HG03135 (cell line): ENCODE measurements around the gene SUCO.
"Not testable (repeated sequence)": the region's sequence is repeated elsewhere in the genome, so short reads cannot be mapped to it uniquely, and the experiment has no call there.

Source experiments
- ATAC-seq: cut with Tn5 transposase; IDR thresholded peaks from one replicate; pipeline ENCODE4 v1.9.1; 2021; ENCODE audit warnings: mild to moderate bottlenecking, moderate library complexity; ENCODE audit not compliant: unreplicated experiment

Gene SUCO, protein sequence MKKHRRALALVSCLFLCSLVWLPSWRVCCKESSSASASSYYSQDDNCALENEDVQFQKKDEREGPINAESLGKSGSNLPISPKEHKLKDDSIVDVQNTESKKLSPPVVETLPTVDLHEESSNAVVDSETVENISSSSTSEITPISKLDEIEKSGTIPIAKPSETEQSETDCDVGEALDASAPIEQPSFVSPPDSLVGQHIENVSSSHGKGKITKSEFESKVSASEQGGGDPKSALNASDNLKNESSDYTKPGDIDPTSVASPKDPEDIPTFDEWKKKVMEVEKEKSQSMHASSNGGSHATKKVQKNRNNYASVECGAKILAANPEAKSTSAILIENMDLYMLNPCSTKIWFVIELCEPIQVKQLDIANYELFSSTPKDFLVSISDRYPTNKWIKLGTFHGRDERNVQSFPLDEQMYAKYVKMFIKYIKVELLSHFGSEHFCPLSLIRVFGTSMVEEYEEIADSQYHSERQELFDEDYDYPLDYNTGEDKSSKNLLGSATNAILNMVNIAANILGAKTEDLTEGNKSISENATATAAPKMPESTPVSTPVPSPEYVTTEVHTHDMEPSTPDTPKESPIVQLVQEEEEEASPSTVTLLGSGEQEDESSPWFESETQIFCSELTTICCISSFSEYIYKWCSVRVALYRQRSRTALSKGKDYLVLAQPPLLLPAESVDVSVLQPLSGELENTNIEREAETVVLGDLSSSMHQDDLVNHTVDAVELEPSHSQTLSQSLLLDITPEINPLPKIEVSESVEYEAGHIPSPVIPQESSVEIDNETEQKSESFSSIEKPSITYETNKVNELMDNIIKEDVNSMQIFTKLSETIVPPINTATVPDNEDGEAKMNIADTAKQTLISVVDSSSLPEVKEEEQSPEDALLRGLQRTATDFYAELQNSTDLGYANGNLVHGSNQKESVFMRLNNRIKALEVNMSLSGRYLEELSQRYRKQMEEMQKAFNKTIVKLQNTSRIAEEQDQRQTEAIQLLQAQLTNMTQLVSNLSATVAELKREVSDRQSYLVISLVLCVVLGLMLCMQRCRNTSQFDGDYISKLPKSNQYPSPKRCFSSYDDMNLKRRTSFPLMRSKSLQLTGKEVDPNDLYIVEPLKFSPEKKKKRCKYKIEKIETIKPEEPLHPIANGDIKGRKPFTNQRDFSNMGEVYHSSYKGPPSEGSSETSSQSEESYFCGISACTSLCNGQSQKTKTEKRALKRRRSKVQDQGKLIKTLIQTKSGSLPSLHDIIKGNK (N-terminal part only)

DNA sequence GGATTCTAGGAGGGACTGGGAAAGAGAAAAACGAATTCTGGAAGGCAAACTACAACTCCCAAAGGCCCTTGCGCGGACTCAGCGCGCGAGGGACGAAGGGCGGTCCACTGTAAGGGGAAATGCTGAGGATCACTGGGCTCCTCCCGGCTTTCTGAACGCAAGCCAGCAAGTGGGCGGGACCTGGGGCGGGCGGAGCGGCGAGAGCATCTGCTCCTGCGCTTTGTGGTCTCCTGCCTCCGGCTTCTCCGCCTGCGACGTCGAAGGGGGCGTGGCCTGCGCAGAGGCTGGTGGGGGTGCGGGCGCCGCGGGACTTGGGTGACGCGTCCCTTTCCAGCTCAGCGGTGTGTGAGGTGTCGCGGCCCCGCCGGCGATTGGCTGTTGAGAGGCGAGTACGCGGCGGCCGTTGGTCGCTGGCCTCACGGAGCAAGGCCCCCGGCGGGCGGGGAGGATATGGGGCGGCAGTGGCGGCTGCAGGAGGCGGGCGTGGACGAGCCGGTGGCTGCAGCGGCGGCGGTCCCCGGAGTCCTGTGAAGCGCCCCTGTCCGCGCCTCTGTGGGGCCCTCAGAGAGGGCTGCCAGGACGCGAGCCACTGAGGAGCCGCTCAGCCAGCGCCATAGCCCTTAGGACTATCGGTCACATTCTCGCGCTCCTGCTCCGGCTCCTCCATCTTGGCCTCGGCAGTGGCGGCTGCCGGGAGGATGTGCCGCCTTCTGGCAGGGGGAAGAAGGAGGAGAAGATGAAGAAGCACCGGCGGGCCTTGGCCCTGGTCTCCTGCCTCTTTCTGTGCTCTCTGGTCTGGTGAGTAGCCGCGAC, at the start of gene SUCO:
Gene SUCO, plus strand, starts transcription at position 451 of the 813 bp plus-strand sequence. Its CDS starts 286 bp downstream, at position 737.
- peak; percentile 87 for ATAC-seq

DNA sequence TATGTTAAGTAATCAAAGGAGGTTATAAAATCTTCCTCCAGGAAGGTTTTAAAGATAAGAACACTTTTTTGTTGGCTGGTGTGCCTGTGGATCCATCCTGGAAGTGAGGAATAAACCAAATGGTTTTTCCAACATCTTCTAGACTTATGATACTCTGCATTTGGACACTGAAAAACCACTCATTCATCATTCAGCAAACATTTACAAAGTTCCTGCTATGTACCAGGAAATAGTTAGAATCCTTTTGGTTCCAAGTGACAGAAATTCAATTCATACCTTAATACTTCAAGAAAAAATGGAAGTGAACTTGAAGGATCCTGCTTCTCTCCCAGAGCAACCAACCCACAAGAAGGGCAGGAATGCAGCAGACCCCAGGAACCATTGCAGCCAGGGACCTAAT, 49.5 kb upstream of the SUCO start:
- ATAC-seq = no peak

DNA sequence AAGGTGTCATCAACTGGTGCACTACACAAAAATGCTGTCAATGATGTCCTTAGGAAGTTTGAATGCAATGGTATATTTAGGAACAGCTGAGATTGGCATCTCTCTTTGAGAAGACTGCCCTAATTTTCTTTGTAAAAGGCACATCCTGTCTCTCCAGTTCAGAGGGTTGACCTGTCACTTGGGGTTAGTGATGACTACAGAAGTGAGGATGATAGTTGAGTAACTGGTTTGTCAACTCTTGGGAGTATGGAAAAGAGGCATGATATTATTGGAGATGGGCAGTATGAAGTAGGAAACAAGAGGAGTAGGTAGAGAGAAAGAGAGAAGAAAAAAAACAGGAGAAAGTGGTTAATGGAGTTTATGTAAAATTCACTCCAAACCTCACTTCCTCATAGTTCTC, 48.7 kb upstream of the SUCO start:
- ATAC-seq = no peak

DNA sequence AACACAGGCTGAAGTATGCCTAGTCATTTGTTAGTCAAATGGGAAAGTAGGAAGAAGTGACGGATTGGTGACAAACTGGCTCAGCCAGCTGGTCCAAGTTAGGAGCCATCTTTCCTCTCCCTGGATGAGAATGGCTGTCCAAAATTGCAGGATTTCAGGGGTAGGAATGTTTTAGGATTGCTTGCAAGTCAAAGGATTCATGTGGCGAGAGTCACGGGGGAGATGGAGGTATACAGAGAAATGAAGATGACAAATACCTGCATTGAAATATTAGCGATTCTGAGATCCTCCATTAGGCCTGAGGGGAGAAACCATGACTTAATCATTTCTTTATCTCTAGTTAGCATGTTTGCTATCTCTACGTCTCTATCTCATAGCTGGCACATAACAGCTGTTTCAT, 47.3 kb upstream of the SUCO start:
- no peak for ATAC-seq

DNA sequence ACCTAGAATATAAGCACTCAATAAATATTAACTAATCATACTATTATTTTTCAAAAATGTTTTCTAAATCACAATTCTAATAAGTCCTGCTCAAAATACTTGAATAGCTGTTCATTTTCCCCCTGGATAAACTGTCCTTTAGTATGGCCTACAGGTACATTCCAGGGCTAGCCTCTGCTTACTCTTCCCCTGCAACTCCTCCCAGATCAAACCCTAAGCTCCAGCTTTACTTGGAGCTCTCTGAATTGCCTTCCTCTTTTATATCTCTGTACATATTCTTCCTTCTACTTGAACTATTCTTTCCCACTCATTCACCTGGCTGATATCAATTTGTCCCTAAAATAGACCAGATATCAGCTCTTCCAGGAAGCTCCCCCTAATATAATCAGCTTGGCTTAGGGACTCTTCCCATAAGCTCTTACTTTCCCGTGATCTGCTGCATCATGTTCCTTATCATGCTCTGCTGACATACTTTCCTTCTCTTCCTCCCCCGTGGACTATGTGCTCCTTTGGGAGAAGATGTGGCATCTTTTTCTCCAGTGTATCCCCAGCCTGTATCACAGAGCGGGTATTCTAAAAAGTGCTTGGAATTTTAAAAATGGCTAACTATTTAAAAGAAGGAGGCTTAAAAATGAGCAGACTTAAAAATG, 46.0 kb upstream of the SUCO start:
- ATAC-seq = no peak

DNA sequence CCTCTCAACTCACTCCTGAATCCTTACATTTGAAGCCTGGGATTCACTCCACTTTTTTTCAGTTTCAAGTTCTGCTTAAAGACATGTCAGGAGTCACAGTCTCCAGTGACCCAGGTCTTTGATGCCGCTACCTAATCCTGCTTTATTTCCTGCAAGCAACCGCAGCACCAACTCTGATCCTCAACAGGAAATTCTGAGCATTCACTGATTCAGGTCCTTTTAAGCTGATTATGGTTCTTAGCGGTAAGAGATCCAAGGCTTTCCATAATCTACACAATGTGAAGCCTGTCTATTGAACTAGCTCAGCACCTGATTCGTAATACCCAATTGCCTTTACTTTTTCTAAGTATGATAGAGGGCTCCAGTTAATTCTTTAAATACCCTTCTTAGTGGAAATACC, 45.4 kb upstream of the SUCO start:
- no peak for ATAC-seq

DNA sequence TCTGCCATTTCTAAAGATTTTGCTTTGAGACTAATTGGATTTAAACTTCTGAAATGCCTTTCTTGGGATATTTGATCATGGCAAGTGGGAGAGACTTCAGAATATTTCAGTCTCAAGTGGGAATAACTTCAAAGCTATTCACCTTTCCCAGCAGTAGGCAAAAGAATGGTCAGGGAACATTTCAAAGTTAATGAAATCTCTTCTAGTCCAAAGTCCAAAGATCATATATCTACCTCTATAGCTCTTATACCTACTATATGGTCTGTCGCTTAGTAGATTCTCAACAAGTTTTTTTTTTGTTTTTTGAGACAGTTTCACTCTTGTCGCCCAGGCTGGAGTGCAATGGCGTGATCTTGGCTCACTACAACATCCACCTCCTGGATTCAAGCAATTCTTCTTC, 44.6 kb upstream of the SUCO start:
- ATAC-seq = no peak

DNA sequence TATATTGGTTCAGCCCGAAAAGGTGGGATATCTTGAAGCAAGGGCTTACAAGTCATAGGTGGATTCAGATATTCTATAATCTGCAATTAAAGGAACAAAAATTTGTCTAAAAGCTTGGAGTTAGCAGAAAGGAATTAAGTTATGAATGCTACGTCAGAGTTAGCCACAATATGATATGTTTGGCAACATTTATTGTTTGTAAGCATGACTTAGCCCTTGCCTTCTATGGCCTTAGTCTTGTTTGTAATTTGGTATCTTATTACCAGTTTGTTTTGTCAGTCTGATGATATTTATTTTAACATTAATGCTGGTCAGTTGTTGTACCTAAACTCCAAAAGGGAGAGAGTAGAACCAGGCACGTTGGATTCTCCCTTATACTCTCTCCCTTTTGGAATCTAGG, 43.1 kb upstream of the SUCO start:
- ATAC-seq = no peak

DNA sequence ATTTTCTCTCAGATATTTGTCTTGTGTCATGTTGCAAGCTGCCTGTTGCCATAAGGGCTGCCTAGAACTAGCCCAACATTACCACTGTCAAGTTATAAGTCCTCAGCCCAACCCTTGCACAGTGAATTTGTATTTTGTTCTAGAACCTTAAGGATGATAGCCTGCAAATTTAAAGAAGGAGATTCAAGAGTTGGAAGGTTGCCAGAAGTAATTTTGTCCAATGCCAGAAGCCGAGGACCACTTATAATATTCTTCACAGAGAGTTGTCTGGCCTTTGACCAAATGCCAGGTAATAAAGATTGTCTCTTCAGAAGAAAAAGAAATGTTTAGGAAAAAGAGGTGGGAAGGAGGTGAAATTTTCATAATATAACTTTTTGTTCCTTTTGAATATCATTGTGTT, 40.5 kb upstream of the SUCO start:
- ATAC-seq = no peak

DNA sequence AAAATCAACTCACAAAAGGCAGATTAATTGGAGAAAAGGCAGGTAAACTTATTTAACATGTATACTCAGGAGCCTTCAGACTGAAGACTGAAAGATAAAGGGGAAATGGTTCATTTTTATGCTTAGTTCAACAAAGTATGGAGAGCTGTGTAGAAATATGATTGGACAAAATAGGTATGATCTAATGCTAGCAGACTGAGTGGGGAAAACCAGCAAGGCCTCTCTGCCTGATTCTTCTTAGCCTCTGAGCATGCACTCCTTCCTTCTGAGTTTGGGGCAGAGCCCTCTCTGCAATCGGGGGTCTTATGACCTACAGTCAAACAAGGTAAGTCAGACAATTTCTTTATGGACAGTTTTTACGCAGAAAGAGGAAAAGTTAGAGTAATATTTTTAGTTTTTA, 38.8 kb upstream of the SUCO start:
- no peak for ATAC-seq

DNA sequence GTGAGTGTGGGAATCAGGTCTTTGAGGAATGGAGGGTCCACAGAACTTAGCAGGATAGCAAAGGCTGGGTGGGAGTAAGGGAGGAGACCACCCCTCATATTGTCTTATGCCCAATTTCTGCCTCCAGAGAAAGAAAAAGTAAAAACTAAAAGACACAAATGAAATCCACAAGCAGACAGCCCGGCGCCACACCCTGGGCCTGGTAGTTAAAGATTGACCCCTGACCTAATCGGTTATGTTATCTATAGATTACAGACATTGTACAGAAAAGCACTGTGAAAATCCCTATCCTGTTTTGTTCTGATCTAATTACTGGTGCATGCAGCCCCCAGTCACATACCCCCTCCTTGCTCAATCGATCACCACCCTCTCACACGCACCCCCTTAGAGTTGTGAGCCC, 36.8 kb upstream of the SUCO start:
- not testable (repeated sequence) for ATAC-seq

DNA sequence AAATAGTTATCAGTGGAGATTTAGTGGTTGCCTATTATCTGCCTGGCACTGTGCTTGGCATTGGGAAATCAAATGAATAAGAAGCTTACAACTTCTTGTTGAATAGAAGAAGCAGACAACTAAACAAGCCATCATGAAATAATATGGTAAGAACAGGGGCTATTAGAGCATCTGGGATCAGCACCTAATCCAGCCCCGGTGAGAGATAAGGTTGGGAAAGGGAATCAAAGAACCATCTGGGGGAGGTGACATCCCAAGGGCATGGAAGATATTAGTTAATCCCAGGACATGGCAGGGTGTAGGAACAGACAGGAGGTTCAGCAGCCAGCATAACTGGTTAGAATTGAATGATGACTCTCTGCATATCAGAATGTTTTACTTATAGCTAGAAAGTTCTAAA, 36.3 kb upstream of the SUCO start:
- ATAC-seq = no peak

DNA sequence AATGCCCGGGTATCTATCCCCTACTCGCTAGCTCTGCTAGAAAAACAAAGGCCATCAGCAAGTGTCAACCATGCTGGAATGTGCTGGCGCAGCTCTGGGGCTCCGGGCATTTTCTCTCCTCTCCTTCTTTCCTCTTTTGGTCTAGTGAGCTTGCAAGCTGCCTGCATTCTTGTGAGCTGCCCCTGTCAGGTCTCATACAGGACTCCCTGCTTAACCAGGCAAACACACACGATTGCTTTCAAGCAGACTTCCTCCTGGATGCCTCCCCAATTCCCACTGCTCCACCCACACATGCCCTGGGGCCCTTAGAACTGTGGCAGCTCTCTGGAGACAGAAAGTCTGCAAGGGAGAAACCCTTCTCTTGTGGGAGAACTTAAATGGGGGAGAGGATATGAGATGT, 35.7 kb upstream of the SUCO start:
- no peak for ATAC-seq

DNA sequence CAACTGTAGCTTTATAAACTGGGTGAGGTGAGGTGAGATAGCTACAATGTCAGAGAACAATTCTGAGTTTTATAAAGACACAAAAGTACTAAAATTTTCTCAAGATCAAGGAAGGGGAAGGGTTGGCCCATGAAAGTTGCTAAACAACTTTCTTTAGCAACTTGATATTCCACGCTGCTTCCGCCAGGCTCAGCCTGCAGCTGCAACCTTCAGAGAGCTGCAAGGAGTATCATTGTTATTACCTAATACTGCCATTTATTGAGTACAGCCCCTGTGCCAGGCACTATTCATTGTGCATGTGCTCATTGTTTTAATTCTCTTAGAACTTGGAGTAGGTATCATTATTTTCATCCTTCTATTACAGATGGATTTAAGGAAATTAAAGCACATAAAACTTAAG, 34.1 kb upstream of the SUCO start:
- ATAC-seq = no peak

DNA sequence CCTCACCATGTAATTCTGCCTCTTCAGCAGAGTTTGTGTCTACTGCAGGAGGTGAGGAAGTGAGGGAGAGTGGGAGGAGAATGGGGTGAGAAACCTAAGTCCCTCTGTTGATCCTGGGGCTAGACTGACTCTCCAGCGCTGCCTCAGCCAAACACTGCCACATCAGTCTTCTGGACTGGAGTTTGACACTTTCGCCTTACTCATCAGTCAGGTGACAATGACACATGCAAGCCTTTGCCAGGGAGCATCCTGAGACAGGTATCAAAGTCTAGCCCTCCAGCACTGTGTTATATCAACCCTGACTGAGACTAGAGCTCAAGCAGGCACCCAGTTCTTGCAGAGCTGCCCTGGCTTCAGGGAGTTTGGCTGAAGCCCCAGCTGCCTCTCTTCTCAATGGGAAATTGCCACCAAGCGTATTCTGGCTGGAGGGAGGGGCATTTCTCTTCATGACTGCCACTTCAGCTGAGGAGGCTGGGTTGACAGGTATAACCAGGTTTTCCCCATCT, 33.3 kb upstream of the SUCO start:
- no peak for ATAC-seq

DNA sequence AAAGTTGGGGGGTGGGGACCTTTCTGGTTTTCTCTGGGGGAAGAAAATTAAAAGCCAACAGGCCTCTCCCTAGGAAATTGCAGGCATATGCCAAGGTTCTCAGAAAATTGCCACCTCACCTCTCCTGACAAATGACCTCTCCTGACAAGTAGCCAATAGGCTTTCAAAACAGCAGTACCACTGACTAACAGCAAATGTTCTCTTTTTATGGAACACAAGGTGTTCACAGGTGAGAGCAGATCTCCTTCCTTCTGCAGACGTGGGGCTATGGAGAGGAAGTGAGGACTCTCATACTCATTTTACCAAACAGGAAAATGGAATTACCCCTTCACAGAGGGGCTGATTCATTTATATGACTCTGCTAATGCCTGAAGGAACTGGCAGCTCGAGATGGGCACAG, 32.7 kb upstream of the SUCO start:
- ATAC-seq = no peak

DNA sequence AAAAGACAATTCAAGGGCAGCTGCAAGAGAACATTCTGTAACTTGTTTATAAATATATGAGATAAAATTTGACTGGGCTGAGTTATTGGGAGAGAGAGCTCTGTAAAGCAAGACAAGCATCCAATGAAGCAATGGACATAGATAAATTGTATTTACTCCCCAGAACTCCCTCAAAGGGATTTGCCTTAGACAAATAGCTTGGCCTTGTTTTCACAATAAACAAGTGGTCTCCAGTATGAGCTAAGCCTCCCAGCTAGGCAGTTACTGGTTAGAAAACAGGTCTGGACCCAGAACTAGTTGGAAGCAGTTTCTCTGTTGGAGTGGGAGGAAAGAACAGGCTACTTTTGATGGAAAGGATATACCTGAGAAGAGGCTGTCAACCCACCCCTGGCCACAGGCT, 25.2 kb upstream of the SUCO start:
- ATAC-seq = no peak

DNA sequence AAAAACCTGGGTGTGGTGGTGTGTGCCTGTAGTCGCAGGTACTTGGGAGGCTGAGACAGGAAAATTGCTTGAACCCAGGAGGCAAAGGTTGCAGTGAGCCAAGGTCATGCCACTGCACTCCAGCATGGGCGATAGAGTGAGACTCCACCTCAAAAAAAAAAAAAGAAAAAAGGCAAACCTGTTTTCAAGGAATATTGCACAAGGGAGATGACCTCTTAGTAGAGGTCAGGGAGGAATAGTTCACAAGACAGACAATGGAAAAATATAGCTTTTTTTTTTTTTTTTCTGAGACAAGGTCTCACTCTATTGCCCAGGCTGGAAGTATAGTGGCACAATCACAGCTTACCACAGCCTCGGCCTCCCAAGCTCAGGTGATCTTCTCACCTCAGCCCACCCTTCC, 22.5 kb upstream of the SUCO start:
- ATAC-seq = no peak

DNA sequence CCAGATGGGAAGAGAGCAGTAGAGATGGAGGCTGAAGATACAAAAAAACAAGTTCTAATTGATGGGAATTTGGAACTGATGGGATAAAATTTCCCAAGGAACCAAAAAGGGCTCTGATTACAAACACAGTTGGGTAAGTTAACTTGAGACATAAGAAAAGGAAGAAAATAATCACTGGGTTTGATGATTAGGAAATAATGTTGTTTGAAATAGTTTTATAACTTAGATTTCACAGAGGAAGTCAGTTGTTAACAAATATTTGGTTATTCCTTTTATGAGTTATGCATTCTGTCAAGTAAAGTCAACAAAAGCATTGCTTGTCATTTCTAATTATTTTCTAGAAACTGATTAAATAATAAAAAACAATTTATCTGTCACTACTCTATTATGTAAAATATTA, 20.4 kb upstream of the SUCO start:
- ATAC-seq = no peak

DNA sequence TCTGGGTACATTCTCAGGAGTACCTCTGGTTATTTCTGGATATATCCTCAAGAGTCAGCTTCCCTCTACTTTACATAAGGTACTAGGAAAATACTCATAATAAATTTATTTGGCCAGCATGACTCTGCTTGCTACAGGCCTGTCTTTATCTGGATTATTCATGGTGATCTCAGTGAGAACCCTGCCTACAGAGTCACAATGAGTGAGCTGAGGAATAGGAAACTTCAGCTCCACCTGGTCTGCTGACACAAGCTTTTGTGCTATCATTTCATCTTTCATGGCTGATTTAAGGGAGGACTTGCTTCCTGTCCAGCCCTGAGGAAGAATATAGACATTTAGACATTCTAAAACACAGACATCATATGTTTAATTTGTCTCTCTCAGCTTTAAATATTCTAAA, 19.5 kb upstream of the SUCO start:
- no peak for ATAC-seq
